ENCODE data around the gene AGK.
"Not testable (repeated sequence)": the region's sequence is repeated elsewhere in the genome, so short reads cannot be mapped to it uniquely, and the experiment has no call there.

Gene AGK

GRCh38 chr7:141674702-141675101 lies 123.5 kb downstream of the AGK start:
- DNase-seq (ENCODE audit: low read depth, low spot score), result no peak

DNA sequence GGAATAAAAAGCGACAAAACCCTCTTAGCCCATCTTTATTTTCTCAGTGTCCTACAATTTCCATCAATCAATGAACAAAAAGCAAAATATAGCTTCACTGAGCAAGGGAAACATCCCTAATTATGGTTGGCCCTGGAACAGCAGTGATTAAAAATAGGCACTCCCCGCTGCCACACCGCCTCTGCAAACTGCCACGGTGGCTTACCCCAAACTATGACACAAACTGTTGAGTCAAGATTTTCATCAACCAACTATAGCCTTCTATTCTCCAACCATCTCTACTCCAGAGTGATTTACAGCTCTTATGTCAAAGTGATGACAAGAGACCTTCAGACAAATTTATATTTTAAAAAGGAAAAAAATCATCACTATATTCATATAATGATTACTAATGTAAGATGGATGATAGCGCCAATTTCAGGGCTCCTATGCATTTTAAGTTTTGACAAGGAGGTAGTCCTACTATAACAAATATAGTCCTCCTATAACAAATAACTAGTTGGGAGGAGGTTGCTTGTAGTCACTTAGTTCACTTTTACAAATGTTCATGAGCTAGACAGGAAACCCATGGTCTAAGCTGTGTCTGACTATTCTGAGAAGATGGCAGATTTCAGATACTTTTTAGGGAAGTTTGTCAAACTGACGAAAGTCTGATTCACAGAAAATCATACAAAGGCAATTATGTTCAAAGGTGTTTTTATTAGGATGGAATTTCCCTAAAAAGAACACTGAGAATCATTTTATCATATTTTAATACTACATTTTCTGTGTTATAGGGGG lies 124.4 kb downstream of the AGK start:
- DNase-seq (ENCODE audit: low read depth, low spot score), result no peak

DNA sequence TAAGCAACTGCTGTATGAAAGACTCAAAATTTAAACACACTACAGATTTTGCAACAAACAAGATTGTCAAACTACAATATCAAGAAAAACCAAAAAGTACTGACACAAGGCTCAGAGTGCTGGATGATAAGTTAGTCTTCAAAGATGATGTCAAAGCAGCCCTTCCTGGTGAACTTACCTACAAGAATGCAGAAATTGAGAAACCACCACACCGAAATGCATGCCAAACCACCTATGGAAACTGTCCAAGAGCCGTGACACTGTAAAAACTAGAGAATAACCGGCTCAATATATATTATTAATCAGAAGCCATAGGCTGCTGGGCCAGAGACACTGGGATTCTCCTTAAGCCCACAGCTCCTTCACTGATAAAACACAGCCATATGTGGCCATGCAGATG lies 125.4 kb downstream of the AGK start:
- no peak for DNase-seq (ENCODE audit: low read depth, low spot score)

DNA sequence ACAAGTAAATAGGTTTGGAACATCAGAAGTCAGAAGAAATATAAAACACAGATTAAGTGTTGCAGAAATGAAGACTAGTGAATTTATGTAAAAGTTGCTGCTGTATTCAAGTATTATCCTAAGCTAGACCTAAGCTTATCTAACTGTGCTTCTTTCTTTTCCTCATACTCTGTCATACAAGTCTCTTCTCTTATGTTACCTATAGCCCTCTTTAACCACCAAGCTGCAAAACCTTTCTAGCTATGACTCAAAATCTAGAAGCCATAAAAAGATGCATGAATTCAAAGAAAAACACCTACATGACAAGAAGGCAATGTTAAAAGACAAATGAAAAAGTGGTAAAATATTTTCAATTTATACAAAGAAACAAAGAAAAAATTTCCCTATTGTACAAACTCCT lies 127.8 kb downstream of the AGK start:
- DNase-seq (ENCODE audit: low read depth, low spot score), result no peak

GRCh38 chr7:141685285-141686023 lies 134.2 kb downstream of the AGK start:
- no peak for DNase-seq (ENCODE audit: low read depth, low spot score)

DNA sequence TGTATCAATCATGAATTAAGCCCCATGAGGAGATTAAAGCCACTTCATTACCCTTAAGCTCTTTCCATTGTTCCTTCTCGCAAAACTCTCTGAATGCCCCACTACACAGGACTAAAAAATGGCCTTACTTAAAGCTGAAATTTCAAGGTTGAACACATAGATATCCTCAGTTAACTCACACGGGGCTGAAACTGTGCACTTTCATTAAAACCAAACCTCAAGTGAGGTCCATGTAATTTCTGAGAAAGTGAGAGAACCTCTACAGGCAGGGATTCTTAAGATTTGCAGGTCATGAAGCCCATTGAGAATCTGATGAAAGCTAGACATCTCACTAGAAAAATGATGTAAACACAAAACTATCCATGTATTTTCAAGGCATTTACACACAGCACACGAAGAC lies 134.9 kb downstream of the AGK start:
- DNase-seq (ENCODE audit: low read depth, low spot score), result no peak

DNA sequence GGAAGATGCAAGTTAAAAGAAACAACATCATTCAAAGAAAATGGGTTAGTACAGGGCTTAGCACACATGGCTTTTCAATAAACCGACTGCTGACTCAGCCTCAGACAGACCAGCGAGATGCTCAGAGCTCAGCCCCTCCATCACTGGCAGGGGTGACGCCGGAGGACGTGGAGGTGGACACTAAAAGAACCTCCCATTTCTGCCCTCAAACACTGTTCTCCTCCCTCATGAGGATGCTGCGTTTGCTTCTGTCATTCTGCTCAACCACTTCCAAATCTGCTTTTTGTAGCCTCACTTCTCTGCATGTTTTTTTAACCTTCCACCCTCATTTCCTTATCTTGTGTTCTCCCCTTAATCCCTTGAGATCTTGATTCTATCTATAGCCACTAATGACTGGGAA lies 135.5 kb downstream of the AGK start:
- DNase-seq (ENCODE audit: low read depth, low spot score), result no peak

GRCh38 chr7:141688043-141688442 lies 136.8 kb downstream of the AGK start:
- no peak for DNase-seq (ENCODE audit: low read depth, low spot score)

DNA sequence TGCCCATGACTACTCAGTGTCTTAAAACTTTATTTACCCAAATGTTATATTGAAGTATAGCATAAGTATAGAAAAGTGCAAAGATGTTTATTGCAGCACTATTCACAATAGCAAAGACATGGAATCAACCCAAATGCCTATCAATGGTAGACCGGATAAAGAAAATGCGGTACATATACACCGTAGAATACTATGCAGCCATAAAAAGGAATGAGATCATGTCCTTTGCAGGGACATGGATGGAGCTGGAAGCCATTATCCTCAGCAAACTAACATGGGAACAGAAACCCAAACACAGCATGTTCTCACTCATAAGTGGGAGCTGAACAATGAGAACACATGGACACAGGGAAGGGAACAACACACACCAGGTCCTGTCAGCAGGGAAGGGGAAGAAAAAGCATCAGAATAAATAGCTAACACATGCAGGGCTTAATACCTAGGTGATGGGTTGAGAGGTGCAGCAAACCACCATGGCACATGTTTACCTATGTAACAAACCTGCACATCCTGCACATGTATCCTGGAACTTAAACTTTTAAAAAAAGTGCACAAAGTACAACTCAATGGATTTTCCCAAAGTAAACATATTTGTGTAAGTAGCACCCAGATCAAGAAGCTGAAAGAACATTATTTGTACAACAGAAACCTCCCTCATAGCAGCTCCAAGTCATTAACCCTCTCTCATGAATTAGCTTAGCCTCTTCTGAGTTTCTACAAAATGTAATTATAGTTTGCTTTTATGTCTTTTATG lies 138.0 kb downstream of the AGK start:
- not testable (repeated sequence) for DNase-seq (ENCODE audit: low read depth, low spot score)

- DNase-seq (ENCODE audit: low read depth, low spot score), result no peak
These were observed 140.3 kb downstream of the AGK start for GRCh38 chr7:141691540-141691939.

GRCh38 chr7:141691961-141692360 lies 140.8 kb downstream of the AGK start:
- DNase-seq (ENCODE audit: low read depth, low spot score), result no peak

- no peak for DNase-seq (ENCODE audit: low read depth, low spot score)
These were observed 141.9 kb downstream of the AGK start for GRCh38 chr7:141693082-141693481.

DNA sequence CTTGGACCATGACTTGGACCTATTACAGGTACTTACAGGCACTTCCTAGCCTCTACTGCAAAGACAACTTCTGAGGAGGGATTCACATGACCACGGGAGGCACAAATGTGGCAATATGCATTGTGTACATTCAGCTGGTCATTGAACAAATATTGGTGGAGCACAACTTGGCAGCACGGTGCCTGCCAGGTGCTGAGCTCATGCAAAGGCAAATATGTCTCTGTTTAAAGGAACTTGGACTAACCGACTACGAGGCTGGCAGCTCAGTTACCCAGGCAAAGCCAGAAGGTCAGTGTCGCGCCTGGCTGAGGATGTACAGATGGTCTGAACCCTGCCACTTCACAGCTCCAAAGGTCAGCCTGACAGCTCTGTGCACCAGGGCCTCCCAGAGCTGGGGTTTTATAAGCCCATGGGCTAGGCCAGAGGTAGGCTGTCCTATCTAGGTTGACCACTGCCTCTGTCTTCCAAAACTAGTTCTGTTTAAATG lies 144.6 kb downstream of the AGK start:
- DNase-seq (ENCODE audit: low read depth, low spot score), result no peak

GRCh38 chr7:141696348-141696747 lies 145.1 kb downstream of the AGK start:
- no peak for DNase-seq (ENCODE audit: low read depth, low spot score)

DNA sequence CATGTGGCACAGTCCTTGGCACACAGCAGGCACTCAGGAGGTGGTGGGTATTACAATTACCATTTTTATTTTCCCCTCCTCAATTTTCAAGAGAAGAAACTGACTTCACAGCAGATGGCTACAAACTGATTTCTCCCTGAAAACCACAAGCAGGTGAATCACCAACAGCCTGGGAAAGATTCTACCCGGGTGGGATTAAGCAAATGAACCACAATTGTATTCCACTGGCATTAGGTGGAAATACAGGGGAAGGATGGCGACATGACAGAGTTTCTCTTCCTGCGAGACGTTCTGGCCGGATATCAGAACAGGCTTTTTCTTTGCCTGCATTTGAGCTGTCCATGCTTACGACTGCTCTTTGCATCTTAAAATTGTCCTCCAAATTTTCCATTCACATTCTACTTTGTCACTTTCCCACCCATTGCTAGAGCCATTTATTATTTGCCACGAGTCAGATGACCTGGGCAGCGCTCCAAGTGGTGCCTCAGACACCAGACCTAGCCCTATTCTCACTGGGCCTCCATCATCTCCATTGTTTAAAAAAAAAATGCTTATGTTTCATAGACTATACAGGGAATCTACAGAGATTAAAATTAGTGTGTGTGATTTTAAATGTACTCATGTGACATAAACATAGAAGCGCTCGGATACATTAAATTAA lies 146.1 kb downstream of the AGK start:
- no peak for DNase-seq (ENCODE audit: low read depth, low spot score)

- no peak for DNase-seq (ENCODE audit: low read depth, low spot score)
These were observed 147.2 kb downstream of the AGK start for GRCh38 chr7:141698247-141699015.

- DNase-seq (ENCODE audit: low read depth, low spot score), result no peak
These were observed 148.7 kb downstream of the AGK start for GRCh38 chr7:141699860-141700259.

DNA sequence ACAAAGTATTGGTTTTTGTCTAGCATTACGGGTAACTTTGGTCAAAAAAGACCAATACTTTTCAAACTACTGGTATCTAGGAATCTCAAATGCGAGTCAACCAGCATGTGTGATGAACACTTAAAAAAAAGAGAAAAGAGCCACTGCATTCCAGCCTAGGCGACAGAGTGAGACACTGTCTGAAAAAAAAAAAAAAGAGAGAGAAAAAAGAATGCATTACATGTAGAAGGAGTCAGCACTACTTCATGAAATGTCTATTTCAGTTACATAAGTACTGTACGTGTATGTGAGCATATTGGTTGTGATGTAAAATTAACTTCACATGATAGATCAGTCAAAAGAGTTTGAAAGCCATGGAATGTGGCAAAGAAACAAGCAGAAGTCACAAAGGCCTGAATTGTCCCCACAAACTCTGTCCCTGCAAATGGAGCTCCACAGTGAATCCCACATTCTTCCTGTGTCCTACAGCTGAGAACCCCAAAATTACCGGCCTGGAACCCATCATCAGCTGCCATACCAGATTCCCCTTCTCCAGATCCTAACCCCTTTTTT lies 149.2 kb downstream of the AGK start:
- no peak for DNase-seq (ENCODE audit: low read depth, low spot score)

GRCh38 chr7:141700848-141701371 lies 149.7 kb downstream of the AGK start:
- no peak for DNase-seq (ENCODE audit: low read depth, low spot score)

DNA sequence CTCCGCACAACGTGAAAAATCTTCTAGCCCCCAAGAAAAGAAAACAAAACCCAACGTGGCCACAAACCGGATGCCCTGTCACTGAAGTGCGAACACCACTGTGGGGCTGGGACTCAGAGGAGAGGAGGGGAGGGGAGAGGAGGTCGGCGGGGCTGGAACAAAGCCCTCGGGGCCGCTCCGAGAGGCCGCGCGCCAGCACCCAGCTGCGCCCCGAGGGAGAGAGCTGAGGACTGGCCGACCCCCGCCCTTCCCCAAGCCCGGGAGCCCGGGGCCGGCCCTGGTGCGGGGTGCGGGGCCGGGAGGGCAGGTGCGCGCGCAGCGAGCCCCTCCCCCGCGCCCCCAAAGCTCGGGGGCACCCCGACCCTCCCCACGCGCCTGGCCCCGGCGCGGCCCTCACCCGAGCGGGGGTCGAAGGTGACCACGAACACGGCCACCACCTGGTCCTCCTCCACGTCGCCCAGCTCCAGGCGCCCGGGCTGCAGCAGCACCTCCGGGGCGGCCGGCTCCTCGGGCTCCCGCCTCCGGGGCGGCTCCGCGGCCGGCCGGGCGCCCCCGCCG lies 150.4 kb downstream of the AGK start:
- DNase-seq (ENCODE audit: low read depth, low spot score), result no peak
